ENCODE results near the gene SYT7.

DNA sequence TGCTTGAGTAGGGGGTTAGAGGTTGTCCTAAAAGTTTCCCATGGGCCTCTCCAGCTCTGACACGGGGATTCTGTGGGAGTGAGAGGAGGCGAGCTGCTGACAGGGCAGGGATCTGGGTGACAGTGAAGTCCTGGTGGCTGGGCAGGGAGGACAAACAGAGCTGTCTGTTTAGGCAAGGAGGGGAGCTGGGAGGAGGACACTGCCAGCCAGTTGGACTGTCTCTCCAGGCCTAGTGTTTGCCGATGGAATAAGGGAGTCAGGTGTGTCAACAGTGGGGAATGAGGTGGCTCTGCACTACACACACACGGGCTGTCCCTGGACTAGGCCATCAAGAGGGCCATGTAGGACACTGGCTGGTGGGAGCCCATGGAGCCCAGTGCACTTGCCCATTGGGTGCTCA lies 20.6 kb upstream of the SYT7 start:
- TF ChIP-seq EZH2phosphoT487 (IDR thresholded peaks at IDR 0.05; ENCODE audit: insufficient read depth, low read depth) (no peak), EZH2 (IDR thresholded peaks at IDR 0.05; ENCODE audit: insufficient read depth, poor library complexity, severe bottlenecking) (no peak)
